ENCODE results near the gene PRDM16.

Gene PRDM16

GRCh38 chr1:3231826-3232225 is 162.8 kb downstream of the PRDM16 start:
- H3K4me3 ChIP-seq (replicated peaks in 1 of 2; ENCODE audit: low read depth in 2 of 2, low read length in 2 of 2) = no peak overlapping the region
- no peak for DNase-seq (ENCODE audit: low read depth in 2 of 2)
- TF ChIP-seq CTCF (IDR thresholded peaks at IDR 0.05; ENCODE audit: low read depth, low read length) = no peak

DNA sequence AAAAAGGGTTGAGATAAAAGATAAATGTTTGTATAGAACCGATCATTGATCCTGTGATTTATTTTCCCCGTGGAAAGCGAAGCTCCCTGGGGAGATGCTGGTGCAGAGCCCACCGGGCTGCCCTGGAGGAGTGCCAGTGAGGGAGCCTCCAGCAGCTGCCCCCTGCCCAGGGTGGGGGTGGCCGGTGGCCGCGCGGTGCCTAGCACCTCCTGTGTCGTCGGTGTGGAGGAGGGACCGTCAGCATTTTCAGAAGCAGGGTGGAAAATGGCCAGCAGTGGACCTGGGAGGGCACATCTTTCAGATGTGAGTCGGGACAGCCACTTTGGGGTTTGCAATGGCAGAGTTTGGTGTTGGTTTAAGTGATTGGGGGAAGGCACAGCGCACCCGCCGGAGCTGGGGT is 164.0 kb downstream of the PRDM16 start:
- no peak overlapping the region for H3K4me3 ChIP-seq (replicated peaks in 1 of 2; ENCODE audit: low read depth in 2 of 2, low read length in 2 of 2)
- TF ChIP-seq CTCF (IDR thresholded peaks at IDR 0.05; ENCODE audit: low read depth, low read length) = no peak
- DNase-seq (ENCODE audit: low read depth in 2 of 2) = no peak

GRCh38 chr1:3233551-3233950 is 164.5 kb downstream of the PRDM16 start:
- H3K4me3 ChIP-seq (replicated peaks in 1 of 2; ENCODE audit: low read depth in 2 of 2, low read length in 2 of 2) = no peak overlapping the region
- TF ChIP-seq CTCF (IDR thresholded peaks at IDR 0.05; ENCODE audit: low read depth, low read length) = no peak
- DNase-seq (ENCODE audit: low read depth in 2 of 2) = no peak

GRCh38 chr1:3234281-3234680 is 165.3 kb downstream of the PRDM16 start:
- no peak for TF ChIP-seq CTCF (IDR thresholded peaks at IDR 0.05; ENCODE audit: low read depth, low read length)
- DNase-seq (ENCODE audit: low read depth in 2 of 2) = no peak
- H3K4me3 ChIP-seq (replicated peaks in 1 of 2; ENCODE audit: low read depth in 2 of 2, low read length in 2 of 2) = no peak overlapping the region

DNA sequence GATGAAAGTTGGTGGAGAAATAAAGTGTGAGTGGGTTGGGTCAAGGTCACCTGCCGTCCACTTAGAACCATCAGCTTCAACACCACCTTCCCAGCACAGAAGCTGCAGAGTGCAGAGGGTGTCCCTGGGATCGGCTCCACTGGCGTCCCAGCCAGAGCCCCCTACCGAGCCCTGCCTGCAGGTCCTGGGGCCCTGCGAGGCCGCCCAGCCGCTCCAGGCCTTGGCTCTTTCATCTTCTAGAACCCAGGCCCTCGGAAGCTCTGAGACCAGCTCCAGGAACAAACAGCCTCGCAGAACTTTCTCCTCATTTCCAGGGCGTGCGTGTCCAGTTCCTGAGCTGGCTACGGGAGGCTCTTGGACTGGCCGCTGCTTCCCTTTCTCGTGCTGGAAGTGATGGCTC is 166.0 kb downstream of the PRDM16 start:
- no peak for DNase-seq (ENCODE audit: low read depth in 2 of 2)
- H3K4me3 ChIP-seq (replicated peaks in 1 of 2; ENCODE audit: low read depth in 2 of 2, low read length in 2 of 2) = no peak overlapping the region
- no peak for TF ChIP-seq CTCF (IDR thresholded peaks at IDR 0.05; ENCODE audit: low read depth, low read length)

DNA sequence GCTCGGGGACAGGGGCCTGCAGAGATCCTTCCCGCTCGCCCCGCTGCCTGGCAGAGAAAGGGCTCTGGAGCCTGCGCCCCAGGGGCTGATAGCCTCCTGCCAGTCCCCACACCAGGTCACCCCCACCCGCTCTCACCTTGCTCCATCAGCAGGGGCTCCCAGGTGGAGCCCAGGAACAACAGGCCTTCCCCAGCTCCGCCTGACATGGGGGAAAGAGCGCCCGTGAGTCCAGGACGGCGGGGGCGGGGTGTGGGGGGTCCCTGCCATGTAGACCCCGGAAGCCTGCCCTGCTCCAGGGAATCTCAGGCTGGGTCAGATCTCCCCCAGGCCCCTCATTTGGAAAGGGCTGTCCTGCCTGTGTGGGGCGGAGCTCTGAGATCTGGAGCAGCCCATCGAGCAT is 166.5 kb downstream of the PRDM16 start:
- no peak for TF ChIP-seq CTCF (IDR thresholded peaks at IDR 0.05; ENCODE audit: low read depth, low read length)
- H3K4me3 ChIP-seq (replicated peaks in 1 of 2; ENCODE audit: low read depth in 2 of 2, low read length in 2 of 2) = no peak overlapping the region
- no peak for DNase-seq (ENCODE audit: low read depth in 2 of 2)

GRCh38 chr1:3236361-3236760 is 167.4 kb downstream of the PRDM16 start:
- no peak for DNase-seq (ENCODE audit: low read depth in 2 of 2)
- no peak overlapping the region for H3K4me3 ChIP-seq (replicated peaks in 1 of 2; ENCODE audit: low read depth in 2 of 2, low read length in 2 of 2)
- TF ChIP-seq CTCF (IDR thresholded peaks at IDR 0.05; ENCODE audit: low read depth, low read length) = no peak

Measured in cardiac fibroblast (primary cell).